Epidermal melanocyte (primary cell): ENCODE results near the gene IRX4.

Experiments
- DNase-seq: peaks from one replicate; pipeline ENCODE4 v3.0.0; 2011; ENCODE audit warnings: low spot score; ENCODE audit not compliant: insufficient read length

IRX4 gene

DNA sequence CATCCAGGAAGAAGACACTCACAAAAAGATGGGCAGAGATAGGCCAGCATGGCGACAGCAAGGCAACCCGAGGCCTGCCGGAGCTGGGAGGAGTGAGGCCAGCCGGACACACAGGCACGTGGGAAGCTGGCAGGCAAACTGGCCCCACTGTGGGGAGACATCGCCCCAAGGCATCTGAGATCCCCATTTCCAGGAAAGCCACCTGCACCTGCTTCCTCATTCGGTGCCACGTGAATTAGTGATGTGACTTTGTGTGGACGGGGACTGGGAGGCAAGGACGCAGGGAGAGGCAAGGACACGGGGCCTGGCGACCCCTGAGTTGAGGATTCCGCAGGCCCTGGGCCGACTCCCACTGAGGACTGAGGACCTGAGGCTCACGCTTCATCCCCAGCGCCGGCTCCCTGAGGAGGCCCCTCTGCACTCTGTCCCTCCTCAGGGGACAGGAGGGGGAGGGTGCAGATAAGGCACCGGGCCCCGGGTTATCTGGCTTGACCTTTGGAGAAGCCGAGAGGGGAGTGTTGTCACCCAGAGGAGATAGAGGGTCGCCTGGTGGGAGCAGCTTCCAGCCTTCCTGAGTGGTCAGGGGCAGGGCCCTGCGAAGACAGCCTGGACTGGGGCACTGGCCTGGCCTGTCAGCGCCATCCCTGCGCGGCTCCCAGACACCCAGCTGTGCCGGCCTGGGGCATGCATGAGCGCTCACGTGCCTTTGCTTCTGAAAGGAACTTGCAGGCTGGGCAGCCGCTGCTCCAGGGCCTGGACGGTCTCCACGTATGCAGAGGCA lies 41.8 kb downstream of the IRX4 start:
- no peak for DNase-seq

DNA sequence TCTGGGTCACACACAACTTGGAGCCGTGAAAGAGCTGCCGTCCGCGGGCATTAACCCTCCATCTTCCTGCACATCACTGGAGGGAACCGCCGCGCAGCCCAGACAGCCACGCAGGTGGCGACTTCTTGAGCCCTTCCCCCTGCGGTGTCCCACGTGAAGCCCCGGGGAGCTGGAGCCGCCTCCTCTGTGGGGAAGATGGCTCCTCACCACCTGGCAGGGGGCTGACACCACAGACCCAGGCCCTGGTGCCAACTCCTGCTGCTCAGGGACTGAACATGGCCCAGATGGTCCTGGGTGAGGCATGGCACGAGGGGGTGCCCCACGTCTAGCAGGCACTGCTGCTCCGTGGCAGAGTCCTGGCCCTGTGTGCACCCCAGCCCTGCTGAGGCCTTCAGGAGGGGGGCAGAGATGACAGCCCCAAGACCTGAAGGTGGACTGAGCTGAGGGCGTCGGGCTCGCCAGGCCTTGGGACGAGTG lies 42.6 kb downstream of the IRX4 start:
- no peak for DNase-seq

DNA sequence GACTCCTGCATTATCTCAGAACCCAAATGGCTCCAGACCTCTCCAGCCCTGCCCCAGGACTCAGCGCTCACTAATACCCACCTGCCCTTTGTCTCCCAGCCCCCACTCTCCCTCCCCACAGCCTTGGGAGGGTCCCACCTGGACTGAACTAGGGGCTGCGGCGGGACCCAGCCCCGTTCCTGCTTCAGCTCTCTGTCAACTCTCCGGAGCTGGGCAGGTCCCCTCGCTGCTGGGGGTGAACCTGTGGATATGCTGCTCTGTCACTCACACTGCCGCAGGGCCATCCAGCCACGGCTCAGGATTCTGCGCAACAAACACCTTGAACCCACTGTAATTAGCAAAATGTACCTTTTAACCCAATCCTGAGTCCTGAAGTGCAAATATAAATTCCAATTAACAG lies 44.7 kb downstream of the IRX4 start:
- DNase-seq = no peak

DNA sequence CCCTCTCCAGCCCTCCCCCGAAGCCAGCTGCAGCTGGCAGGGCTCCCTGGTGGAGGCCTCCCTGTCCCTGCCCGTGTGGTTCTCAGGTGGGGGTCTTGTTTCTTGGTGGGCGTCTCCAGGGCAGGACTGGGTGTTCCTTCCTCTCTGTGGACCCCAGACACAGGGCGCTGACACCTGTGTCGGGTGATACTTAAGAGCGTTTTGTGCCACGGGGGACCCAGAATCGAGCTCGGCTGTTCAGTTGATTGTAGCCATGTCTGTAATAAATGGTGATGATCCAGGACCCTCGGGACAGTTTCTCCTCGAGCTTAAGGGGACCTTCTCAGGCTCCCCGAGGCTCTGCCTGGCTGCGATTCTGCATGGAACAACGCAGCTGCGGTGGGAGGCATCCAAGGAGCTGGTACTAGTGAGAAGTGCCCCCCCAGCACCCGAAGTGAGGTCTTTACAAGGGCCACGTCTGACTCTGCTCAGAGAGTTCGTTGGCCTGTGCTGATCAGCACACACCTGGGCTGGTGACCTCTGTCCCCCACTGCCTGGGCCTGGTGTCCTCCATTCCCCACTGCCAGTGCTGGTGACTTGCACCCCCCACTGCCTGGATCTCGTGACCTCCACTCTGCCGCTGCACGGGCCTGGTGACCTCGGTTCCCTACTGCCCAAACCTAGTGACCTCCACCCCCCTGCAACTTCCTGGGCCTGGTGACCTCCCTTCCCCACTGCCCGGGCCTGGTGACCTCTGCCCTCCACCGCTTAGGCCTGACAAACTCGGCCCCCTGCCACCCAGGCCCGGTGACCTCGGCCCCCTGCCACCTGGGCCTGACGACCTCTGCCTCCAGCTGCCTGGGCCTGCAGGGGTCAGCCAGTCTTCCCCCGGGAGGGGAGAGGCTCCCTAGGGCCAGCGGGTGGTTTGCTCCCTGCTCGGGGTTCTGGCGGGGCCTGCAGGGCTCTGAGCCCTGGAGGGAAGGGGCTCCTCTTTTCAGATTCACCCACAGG lies 45.5 kb downstream of the IRX4 start:
- DNase-seq = no peak

DNA sequence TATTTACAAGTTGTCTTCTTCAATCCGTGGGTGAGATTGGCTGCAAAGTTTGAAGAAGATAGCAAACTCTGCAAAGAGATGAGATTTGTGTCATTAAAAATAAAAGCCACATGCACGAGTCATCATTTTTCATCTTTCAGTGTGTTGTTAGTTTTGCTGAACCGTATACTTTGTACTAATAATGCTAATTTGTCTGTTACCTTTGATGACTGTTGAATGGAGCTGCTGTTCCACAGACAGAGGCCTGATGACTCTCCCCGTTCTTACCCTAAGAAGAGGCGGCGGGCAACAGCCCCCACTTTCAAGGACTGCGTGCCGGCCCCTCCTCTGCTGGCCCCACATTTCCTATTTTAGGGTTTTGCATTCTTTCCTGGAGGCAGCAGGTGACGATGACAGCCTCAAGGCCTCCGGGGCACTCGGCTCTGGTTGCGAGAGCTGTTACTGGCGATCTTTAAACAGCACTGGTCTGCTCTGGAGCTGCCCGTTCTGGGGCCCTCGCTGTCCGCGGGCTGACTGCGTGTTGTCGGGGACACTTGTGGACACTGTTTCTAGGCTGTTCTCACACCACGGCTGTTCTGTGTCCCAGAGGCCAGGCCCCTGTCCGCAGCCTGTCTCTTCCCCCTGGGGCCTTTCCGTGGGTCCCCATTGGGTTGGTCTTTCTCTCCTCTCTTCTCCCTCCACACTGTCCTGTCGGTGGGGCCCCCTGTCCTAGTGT lies 46.4 kb downstream of the IRX4 start:
- no peak for DNase-seq

DNA sequence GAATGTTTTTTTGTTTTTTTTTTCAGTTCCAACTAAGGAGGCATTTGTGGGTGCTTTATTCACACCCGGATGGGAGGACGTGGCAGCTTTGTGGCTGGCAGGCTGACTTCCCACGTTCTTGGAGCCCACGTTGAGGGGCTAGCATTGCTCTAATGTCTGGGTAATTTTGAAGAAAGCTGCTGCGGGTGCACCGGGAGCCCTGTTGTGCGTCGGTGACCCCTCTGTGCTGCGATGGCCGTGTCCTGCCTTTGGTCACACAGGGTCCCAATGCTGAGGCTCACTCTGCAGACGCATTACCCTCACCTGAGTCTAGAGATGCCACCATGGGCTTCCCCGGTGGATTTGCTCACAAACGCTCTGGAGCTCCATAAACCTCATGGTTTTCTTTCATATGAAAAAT lies 47.3 kb downstream of the IRX4 start:
- DNase-seq = no peak

DNA sequence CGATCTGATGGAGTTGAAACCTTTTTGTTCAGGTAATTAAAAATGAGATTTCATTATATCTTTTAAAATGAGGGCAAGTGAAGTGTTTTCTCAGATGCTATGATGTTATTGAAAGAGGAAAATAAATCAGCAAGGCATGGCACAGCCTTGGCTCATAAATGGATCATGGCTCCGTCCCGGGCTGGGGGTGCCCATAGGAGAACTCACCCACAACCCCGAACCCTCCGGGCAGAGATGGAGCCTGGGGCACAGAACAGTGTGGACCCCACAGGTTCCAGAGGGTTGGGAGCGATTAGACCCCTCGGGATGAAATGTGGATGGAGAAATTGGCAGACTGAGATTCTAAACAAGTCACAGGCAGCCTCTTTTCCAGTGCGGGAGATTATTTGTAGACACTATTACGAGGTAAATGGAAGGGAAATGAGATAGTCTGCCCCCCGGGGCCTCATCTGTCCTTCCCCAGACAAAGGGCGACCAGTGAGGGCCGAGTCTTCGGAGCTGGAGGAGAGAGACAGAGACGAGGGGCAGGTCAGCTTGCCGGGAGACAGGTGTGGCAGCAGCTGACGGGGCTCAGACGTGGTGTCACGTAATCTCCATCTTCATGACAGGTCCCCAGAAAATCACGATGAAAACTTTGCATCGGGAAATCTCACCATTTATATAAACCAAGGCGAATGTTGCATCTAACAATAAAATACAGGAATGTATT lies 47.9 kb downstream of the IRX4 start:
- DNase-seq = no peak

DNA sequence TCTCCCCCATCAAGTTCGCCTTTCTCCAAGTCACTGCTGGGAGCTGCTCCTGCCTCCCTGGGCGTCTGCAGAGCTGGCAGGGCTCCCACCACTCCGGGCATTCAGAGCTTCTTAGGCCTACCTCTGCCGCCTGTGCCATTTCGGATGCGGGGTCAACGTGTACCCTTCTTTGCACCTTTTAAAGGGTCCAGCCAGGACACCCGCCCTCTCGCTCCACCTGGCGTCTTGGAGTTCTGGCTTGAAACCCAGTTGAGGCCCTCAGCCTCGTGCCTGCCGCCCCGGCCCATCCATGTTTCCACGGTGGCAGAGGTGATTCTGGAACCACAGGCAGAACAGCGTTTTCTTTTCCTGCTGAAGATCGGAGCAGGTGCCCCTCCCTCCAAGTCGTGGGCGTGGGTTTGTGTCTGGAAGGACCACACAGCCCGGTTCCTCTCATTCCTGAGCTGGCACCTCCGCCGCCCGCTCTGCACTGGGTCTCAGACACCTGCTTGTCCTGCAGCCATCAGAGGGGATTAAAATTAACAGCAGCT lies 48.6 kb downstream of the IRX4 start:
- DNase-seq = no peak

DNA sequence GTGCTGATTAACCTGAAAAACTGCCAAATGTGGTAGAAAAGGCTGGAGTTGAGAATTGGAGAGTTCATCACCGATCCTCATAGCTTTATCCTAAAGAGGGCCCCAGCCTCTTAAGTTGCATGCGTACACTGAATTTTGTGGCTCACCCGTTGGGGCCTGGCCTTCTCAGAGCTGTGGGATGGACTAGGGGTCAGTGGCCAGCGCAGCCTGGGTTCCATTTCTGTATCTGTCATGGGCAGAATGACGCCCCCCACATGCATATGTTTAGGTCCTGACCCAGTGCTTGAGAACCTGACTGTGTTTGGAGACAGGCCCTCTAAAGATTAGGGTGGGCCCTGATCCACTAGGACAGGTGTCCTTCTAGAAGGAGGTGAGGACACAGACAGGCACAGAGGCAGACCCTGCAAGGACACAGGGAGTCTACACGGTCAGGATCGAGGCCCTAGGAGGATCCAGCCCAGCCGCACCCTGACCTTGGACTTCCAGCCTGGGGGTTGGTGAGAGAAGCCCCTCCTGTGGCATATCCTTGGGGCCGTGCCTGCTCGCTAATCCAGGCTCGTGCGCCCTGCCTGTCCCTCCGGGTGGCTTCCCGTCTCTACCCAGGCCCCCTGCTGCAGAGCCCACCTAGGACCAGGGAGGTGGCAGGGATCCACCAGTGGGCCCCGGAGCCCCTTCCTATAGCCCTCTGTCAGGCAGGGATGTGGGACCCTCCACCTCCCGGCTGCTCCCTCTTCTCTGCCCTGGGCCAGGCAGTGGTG lies 49.3 kb downstream of the IRX4 start:
- no peak for DNase-seq

DNA sequence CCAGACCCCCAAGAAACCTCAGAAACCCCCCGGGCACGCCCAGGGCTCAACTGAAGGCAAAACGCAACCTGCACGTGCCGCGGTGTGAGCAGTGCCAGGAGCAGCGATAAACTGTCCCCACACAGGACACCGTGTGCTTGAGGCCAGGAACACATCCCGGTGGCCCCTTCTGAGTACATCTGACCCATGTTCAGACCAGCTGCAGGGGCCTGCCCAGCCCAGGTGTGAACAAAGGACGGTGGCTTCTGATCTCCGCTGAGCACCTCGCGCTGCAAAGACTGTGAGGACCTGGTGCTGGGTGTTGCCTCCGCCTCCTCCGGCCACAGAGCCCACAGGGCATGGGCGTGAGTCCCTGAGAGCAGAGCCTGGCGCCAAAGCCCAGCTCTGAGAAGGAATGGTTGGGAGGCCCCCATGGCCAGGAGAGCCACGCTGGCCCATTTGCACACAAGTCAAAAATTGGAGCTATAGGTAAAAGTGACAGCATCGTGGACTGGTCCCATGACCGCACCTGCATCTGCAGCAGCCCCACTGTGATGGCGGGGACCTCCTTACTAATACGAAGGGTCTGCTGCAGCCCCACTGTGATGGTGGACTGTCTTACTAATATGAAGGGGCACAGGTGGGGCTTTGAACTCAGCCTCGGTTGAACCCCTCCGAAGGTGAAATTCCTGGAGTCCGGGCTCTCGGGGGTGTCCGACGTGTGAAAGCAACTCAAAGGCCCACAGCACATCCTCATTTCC lies 50.0 kb downstream of the IRX4 start:
- no peak for DNase-seq

DNA sequence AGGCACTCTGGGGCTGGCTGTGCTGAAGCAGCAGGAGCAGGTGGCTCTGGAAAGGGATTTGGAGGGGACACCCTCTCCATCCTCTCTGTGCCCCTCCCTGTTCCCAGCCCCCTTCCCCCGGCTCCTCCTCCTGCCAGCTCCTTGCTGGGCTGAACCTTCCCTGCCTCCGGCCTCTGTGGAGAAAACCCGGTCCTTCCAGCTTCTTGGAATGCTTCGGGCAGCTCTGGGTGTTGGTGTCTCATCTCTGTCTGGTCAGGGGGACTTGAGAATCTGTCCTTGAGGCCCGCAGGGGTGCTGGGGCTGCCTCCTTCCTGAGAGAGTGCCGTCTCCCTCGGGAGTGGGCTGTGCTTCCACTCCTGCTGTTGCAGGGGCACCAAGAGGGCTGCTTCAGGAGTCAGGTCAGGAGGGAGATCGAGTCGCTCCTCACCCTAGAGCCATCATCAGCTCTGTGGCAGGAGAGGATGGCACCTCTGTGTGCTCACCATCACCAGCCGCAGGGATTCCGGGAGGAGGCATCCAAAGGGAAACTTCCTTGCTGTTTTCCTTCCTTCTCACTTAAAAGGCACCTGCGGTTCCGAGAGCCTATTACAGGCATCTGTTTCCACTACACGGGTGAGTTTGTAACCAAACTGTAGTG lies 50.9 kb downstream of the IRX4 start:
- DNase-seq = no peak

DNA sequence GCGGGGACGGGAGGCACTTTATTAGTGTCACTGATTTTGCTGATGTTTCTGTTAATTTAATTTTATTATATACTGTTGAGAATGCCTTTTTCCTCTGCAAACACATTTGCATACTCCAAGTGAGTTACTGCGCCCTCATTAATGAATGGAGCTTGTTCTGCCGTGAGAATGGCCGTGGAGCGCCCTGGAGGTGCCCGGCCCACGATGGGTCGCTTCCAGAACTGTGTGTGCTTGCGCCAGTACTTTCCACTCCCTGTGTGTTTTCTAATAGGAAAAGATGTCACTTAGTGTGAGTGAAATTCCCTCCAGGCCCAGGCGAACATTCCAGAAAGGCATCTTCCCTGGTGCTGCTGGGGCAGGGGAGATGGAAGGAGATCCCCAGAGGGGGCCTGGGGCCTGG lies 51.5 kb downstream of the IRX4 start:
- DNase-seq = no peak

DNA sequence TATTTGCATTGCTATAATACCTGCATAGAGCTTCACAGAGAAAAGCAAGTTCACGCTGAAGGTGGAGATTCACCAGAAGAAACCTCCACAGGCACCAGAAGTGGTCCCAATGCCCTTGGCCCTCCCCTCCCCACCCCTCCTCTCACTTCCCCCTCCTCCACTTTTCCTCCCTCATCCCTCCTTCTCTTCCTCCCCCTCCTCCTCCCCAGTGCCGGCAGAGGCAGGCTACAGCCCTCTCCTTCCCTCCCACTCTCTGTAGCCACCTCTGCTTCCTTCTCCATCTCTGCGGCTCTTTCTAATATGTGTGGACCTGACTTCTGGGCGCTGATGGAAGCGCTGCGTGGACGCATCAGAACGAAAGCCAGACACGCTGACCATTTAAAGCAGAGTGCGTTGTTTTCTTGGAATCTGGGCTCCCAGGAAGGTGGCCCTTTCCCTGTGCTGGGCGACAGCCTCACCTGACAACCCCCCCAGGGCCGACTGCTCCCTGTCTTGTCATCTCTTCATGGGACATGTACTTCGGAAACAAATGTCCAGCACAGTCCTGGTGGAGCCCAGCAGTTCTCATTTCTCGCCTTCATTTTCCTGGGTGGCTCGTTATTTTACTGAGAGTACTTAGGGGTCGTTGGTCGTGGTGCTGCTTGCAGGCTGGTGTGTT lies 52.0 kb downstream of the IRX4 start:
- no peak for DNase-seq

DNA sequence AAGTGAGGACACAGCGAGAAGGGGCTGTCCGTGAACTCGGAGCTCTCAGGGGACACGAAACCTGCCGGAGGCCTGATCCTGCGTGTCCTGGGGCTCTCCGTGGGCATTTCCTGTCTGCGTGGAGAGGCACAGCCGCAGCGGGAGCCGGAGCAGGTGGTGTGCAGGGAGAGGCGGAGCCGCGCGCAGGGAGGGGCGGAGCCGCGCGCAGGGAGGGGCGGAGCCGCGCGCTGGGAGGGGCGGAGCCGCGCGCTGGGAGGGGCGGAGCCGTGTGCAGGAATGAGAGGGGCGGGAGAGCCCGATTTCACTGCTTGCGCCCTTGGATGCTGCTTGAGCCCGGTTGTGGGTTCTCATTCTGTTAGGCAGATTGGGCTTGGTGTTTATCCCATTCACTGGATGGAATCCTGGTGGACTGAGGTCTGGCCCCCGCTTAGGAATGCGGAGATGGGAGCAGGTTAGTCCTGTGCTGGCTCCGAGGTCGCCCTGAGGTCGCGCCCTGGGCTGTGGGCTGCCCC lies 54.8 kb downstream of the IRX4 start:
- DNase-seq = no peak
